ENCODE data around the gene COMT. TPM values are rescaled to one million over a fixed set of nuclear protein-coding genes. Genes with fewer than 3 reads are reported as not detected.

COMT gene
- total and polyA plus RNA-seq, 9 of the 15 experiments (the other 6 are each of a cell fraction or from before 2014, with no cell fraction given) = 12.5 to 351 (median 155) TPM

- TF ChIP-seq E4F1 (CRISPR knock-in tag; IDR thresholded peaks at IDR 0.05; ENCODE audit: borderline replicate concordance) (no peak), ZNF224 (CRISPR knock-in tag; IDR thresholded peaks at IDR 0.05) (no peak), ZNF316 (IDR thresholded peaks at IDR 0.05) (peak; percentile 50; the same call in 1 of the 2 replicates), AFF4 (CRISPR knock-in tag; IDR thresholded peaks at IDR 0.05) (no peak), TCF7 (IDR thresholded peaks at IDR 0.05; ENCODE audit: borderline replicate concordance) (no peak), CCNT2 (IDR thresholded peaks at IDR 0.05; ENCODE audit: borderline replicate concordance, extremely low read depth, insufficient read length, low read depth, low read length) (peak; percentile 79), THAP7 (CRISPR knock-in tag; IDR thresholded peaks at IDR 0.05) (0 out of 2 replicates have a peak, but pooled peaks have one; percentile 21), POLR2A (conservative IDR thresholded peaks at IDR 0.05) (peak; percentile 66; the same call in 1 of the 2 replicates), REST (IDR thresholded peaks at IDR 0.05; ENCODE audit: borderline replicate concordance) (no peak), REST (CRISPR knock-in tag; IDR thresholded peaks at IDR 0.05; ENCODE audit: low read depth) (no peak), ARID1B (IDR thresholded peaks at IDR 0.05) (no peak), ZNF12 (CRISPR knock-in tag; IDR thresholded peaks at IDR 0.05) (no peak)
These were observed 17.5 kb downstream of the COMT start (continued) for GRCh38 chr22:19959043-19959586.
